ENCODE data around the gene POLR3G. TPM values are rescaled to one million over a fixed set of nuclear protein-coding genes. Genes with fewer than 3 reads are reported as not detected.

Gene POLR3G, protein sequence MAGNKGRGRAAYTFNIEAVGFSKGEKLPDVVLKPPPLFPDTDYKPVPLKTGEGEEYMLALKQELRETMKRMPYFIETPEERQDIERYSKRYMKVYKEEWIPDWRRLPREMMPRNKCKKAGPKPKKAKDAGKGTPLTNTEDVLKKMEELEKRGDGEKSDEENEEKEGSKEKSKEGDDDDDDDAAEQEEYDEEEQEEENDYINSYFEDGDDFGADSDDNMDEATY
- 6.6 TPM for polyA plus RNA-seq (2013, experiment 1 of 2)
- polyA plus RNA-seq (2013, experiment 2 of 2) = 6.2 TPM

DNA sequence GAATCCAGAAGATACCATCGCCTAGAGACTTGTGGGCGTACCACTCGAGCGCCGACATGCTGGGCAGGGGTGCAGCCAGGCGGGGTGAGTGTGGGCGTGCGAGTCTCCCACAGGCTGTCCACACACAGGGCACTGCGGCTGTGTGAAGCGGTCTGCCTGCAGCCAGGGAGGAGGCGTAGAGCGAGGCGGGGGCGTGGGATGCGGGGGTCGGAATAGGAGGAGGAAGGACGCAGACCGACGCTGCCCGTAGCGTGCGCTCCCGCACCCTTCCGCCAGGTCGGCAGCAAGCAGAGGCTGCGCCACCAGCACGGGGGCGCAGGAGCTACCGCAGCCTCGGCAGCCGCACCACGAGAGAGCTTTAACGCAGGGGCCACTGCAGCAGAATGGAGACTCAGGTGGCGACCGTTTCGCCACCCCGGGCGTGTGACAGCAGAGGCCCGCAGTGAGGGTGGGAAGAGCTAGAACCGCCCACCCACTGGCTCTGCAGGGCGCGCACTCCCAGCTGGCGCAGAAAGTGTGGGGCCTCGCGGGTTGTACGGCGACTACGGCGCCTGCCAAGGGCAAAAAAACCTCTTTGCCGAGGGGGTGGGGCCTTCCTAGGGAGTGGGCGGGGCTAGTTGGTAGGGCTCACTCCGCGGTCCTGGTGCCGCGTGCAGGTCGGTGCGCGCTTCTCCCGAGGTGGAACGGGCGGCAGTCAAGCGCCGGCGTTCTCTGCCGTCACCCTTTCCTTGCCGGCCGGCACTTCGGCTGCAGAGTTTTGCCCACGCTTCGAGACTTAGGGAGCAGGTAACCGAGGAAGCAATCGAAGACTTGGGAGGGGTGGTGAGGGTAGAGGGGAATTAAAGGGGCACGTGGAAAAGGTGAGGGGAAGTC is at the start of gene POLR3G, which contains the start of gene MBLAC2:
Gene POLR3G, plus strand, starts transcription at position 630 of the 873 bp plus-strand sequence. CDS start 10,704 bp downstream, outside the sequence.
Gene MBLAC2, minus strand, starts transcription at position 537 of the 873 bp plus-strand sequence. Its CDS starts 479 bp downstream, at position 58.
- no peaks in the 10 kb centered on the region for H3K27me3 ChIP-seq (ENCODE audit: control insufficient read depth in 1 of 2, insufficient read depth in 1 of 2, low read length in 2 of 2)
- peak within 1 kb of the TSS; percentile 21 for H2BK5ac ChIP-seq (ENCODE audit: low read depth, low read length, poor library complexity, severe bottlenecking)
- no peak within 1 kb of the TSS for H2BK120ac ChIP-seq (ENCODE audit: low read depth, low read length)
- DNase-seq = peak; percentile 92
- peaks cover 9% of the 10 kb centered on the region for H3K4me1 ChIP-seq (ENCODE audit: control insufficient read depth, insufficient read depth, low read depth, low read length)
- WGBS = under 1% methylated on average over 73 of the region's 73 CpGs
- peak within 1 kb of the TSS in 1 of 2 experiments; percentile 48 for H3K23ac ChIP-seq (ENCODE audit: low read length in 2 of 2)
- peak within 1 kb of the TSS; percentile 85 for H3K4me2 ChIP-seq (ENCODE audit: low read length, poor library complexity, severe bottlenecking)
- peak within 1 kb of the TSS in 1 of 2 experiments; percentile 37 for H2BK12ac ChIP-seq (ENCODE audit: low read length in 2 of 2)
- H3K4ac ChIP-seq (ENCODE audit: low read depth in 1 of 2, low read length in 2 of 2) = peak within 1 kb of the TSS; percentile 3 to 47
- peak within 1 kb of the TSS; percentile 87 for H3K9ac ChIP-seq (ENCODE audit: low read length)
- no peaks in the 10 kb centered on the region for H3K36me3 ChIP-seq (ENCODE audit: control insufficient read depth in 1 of 2, insufficient read depth in 2 of 2, low read depth in 1 of 2, low read length in 2 of 2)
- no peak within 1 kb of the TSS for H2AK5ac ChIP-seq (ENCODE audit: low read length, severe bottlenecking)
- H3K4me3 ChIP-seq (ENCODE audit: insufficient read depth in 1 of 2, low read depth in 1 of 2, low read length in 2 of 2) = peak within 1 kb of the TSS; percentile 90 to 97
- peak within 1 kb of the TSS in 1 of 2 experiments; percentile 92 for H3K14ac ChIP-seq (ENCODE audit: low read length in 2 of 2)
- H2AFZ ChIP-seq (ENCODE audit: low read depth, low read length) = peak within 1 kb of the TSS; percentile 92
- H3K27ac ChIP-seq (ENCODE audit: low read length, poor library complexity, severe bottlenecking) = peak within 1 kb of the TSS; percentile 77
- no peak within 1 kb of the TSS for H2BK15ac ChIP-seq (ENCODE audit: low read depth, poor library complexity, severe bottlenecking)
- peak within 1 kb of the TSS; percentile 67 to 93 for H3K18ac ChIP-seq (ENCODE audit: low read depth in 1 of 2, low read length in 2 of 2)
- peak within 1 kb of the TSS; percentile 77 for H4K8ac ChIP-seq (ENCODE audit: low read length)
- no peaks in the 10 kb centered on the region for H3K9me3 ChIP-seq (ENCODE audit: control insufficient read depth, low read length)
- peaks cover 22% of the 10 kb centered on the region for H3K79me1 ChIP-seq (replicated peaks; ENCODE audit: low read length, poor library complexity, severe bottlenecking)
- H4K91ac ChIP-seq (ENCODE audit: low read length) = peak within 1 kb of the TSS; percentile 88

DNA sequence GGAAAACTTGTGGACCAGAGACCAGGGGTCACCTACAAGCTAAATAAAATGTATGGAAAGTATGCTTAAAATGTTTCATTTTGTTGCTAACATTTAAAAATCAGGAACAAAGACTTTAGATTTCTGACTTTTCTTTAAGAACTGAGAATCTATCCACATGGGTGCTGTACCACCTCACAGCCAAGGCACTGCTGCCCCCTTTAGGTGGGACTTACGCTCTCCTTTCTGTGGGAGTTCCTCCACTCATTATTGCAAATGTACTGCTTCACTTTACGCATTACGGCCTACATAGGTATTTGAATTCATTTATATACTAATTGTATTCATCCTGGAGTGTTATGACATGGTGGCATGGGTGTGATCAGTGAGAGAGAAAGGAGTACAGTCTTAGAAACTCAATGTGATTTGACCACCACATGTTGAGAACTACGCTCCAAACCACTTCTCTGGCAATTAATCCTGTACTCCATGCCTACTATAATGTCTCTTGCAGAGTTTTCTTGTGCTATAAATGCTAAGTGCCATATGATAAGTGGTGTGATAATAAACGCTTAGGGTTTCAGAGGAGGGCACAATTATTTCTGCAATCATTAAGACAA is 40.4 kb upstream of the POLR3G start:
- no peak overlapping the region for H3K4me3 ChIP-seq (ENCODE audit: insufficient read depth in 1 of 2, low read depth in 1 of 2, low read length in 2 of 2)
- no peak overlapping the region for H3K4me2 ChIP-seq (ENCODE audit: low read length, poor library complexity, severe bottlenecking)
- no peak overlapping the region for H2AFZ ChIP-seq (ENCODE audit: low read depth, low read length)
- no peak overlapping the region for H3K9ac ChIP-seq (ENCODE audit: low read length)
- no peak overlapping the region for H3K18ac ChIP-seq (ENCODE audit: low read depth in 1 of 2, low read length in 2 of 2)
- H3K4me1 ChIP-seq (ENCODE audit: control insufficient read depth, insufficient read depth, low read depth, low read length) = no peaks in the 10 kb centered on the region
- no peaks in the 10 kb centered on the region for H3K79me1 ChIP-seq (replicated peaks; ENCODE audit: low read length, poor library complexity, severe bottlenecking)
- no peak overlapping the region for H3K27ac ChIP-seq (ENCODE audit: low read length, poor library complexity, severe bottlenecking)
- peak; percentile 42 for DNase-seq
- H3K27me3 ChIP-seq (ENCODE audit: control insufficient read depth in 1 of 2, insufficient read depth in 1 of 2, low read length in 2 of 2) = peaks cover 0 to 9% of the 10 kb centered on the region in 2 experiments
- H2BK12ac ChIP-seq (ENCODE audit: low read length in 2 of 2) = no peak overlapping the region
- no peak overlapping the region for H2BK5ac ChIP-seq (ENCODE audit: low read depth, low read length, poor library complexity, severe bottlenecking)
- no peaks in the 10 kb centered on the region for H3K9me3 ChIP-seq (ENCODE audit: control insufficient read depth, low read length)
- no peak overlapping the region for H3K23ac ChIP-seq (ENCODE audit: low read length in 2 of 2)
- H3K14ac ChIP-seq (ENCODE audit: low read length in 2 of 2) = no peak overlapping the region
- H3K4ac ChIP-seq (ENCODE audit: low read depth in 1 of 2, low read length in 2 of 2) = no peak overlapping the region
- H3K36me3 ChIP-seq (ENCODE audit: control insufficient read depth in 1 of 2, insufficient read depth in 2 of 2, low read depth in 1 of 2, low read length in 2 of 2) = no peaks in the 10 kb centered on the region
- H4K91ac ChIP-seq (ENCODE audit: low read length) = no peak overlapping the region
- no peak overlapping the region for H2BK120ac ChIP-seq (ENCODE audit: low read depth, low read length)
- H2BK15ac ChIP-seq (ENCODE audit: low read depth, poor library complexity, severe bottlenecking) = no peak overlapping the region
- H2AK5ac ChIP-seq (ENCODE audit: low read length, severe bottlenecking) = no peak overlapping the region
- 86% methylated on average over 1 of the region's 5 CpGs for WGBS
- H4K8ac ChIP-seq (ENCODE audit: low read length) = no peak overlapping the region

DNA sequence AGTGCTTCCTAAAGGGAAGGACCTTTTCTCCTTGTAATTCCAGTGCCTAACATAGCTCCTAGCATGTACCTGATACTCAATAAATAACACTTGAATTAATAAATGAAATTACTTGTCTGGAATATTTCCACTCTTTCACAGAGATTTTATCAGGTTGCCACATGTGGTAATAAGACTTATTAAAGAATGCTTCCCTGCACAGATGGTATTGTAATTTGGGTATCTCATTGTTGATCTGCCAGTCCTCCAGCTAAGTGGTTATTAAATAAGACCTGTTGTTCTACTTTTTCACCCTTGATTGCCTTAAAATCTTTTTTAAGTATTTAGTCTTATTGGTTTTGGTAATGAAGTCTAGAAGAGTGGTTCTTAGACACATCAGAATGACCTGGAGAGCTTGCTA is 37.0 kb upstream of the POLR3G start:
- no peak overlapping the region for H3K14ac ChIP-seq (ENCODE audit: low read length in 2 of 2)
- no peak overlapping the region for H2AFZ ChIP-seq (ENCODE audit: low read depth, low read length)
- H4K8ac ChIP-seq (ENCODE audit: low read length) = no peak overlapping the region
- H2AK5ac ChIP-seq (ENCODE audit: low read length, severe bottlenecking) = no peak overlapping the region
- no peak for DNase-seq
- H4K91ac ChIP-seq (ENCODE audit: low read length) = no peak overlapping the region
- no peaks in the 10 kb centered on the region for H3K4me1 ChIP-seq (ENCODE audit: control insufficient read depth, insufficient read depth, low read depth, low read length)
- H3K9me3 ChIP-seq (ENCODE audit: control insufficient read depth, low read length) = no peaks in the 10 kb centered on the region
- no peak overlapping the region for H3K4me3 ChIP-seq (ENCODE audit: insufficient read depth in 1 of 2, low read depth in 1 of 2, low read length in 2 of 2)
- H2BK15ac ChIP-seq (ENCODE audit: low read depth, poor library complexity, severe bottlenecking) = no peak overlapping the region
- no peak overlapping the region for H3K4ac ChIP-seq (ENCODE audit: low read depth in 1 of 2, low read length in 2 of 2)
- H3K9ac ChIP-seq (ENCODE audit: low read length) = no peak overlapping the region
- no peaks in the 10 kb centered on the region for H3K79me1 ChIP-seq (replicated peaks; ENCODE audit: low read length, poor library complexity, severe bottlenecking)
- no peak overlapping the region for H3K4me2 ChIP-seq (ENCODE audit: low read length, poor library complexity, severe bottlenecking)
- H2BK12ac ChIP-seq (ENCODE audit: low read length in 2 of 2) = no peak overlapping the region
- H3K27ac ChIP-seq (ENCODE audit: low read length, poor library complexity, severe bottlenecking) = no peak overlapping the region
- no peak overlapping the region for H3K18ac ChIP-seq (ENCODE audit: low read depth in 1 of 2, low read length in 2 of 2)
- no peak overlapping the region for H3K23ac ChIP-seq (ENCODE audit: low read length in 2 of 2)
- H2BK5ac ChIP-seq (ENCODE audit: low read depth, low read length, poor library complexity, severe bottlenecking) = no peak overlapping the region
- H3K27me3 ChIP-seq (ENCODE audit: control insufficient read depth in 1 of 2, insufficient read depth in 1 of 2, low read length in 2 of 2) = peaks cover 0 to 9% of the 10 kb centered on the region in 2 experiments
- H2BK120ac ChIP-seq (ENCODE audit: low read depth, low read length) = no peak overlapping the region
- no peaks in the 10 kb centered on the region for H3K36me3 ChIP-seq (ENCODE audit: control insufficient read depth in 1 of 2, insufficient read depth in 2 of 2, low read depth in 1 of 2, low read length in 2 of 2)

DNA sequence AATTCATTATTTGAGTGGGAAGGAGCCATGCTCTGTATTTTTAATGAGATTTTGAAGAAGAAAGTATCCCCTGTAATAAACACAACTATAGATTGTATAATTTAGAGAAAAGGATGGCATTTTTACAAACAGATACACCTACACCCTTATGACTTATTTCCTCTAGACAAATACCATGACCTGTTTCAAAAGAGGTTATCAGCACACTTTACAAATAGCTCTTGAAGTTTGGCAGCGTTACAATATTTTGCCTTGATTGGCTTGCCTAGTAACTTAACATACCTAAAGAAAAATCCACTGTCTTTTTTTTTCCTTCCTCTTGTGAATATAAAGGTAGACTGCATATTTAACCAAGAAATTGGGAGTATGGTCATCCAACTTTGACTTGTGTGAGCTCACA is 36.6 kb upstream of the POLR3G start:
- no CpG with 5 or more reads among the region's 1 CpG for WGBS
- no peak overlapping the region for H3K4ac ChIP-seq (ENCODE audit: low read depth in 1 of 2, low read length in 2 of 2)
- H2BK15ac ChIP-seq (ENCODE audit: low read depth, poor library complexity, severe bottlenecking) = no peak overlapping the region

More for the DNA sequence above, 36.6 kb upstream of the POLR3G start:
- Histone ChIP-seq H2AK5ac (ENCODE audit: low read length, severe bottlenecking) (no peak overlapping the region), H4K91ac (ENCODE audit: low read length) (no peak overlapping the region), H3K4me2 (ENCODE audit: low read length, poor library complexity, severe bottlenecking) (no peak overlapping the region), H3K14ac (ENCODE audit: low read length in 2 of 2) (no peak overlapping the region), H3K36me3 (ENCODE audit: control insufficient read depth in 1 of 2, insufficient read depth in 2 of 2, low read depth in 1 of 2, low read length in 2 of 2) (no peaks in the 10 kb centered on the region), H3K27me3 (ENCODE audit: control insufficient read depth in 1 of 2, insufficient read depth in 1 of 2, low read length in 2 of 2) (peaks cover 0 to 9% of the 10 kb centered on the region in 2 experiments), H3K27ac (ENCODE audit: low read length, poor library complexity, severe bottlenecking) (no peak overlapping the region), H2BK12ac (ENCODE audit: low read length in 2 of 2) (no peak overlapping the region), H2AFZ (ENCODE audit: low read depth, low read length) (no peak overlapping the region), H3K4me3 (ENCODE audit: insufficient read depth in 1 of 2, low read depth in 1 of 2, low read length in 2 of 2) (no peak overlapping the region), H4K8ac (ENCODE audit: low read length) (no peak overlapping the region), H3K79me1 (replicated peaks; ENCODE audit: low read length, poor library complexity, severe bottlenecking) (no peaks in the 10 kb centered on the region), H3K23ac (ENCODE audit: low read length in 2 of 2) (no peak overlapping the region), H2BK120ac (ENCODE audit: low read depth, low read length) (no peak overlapping the region), H3K4me1 (ENCODE audit: control insufficient read depth, insufficient read depth, low read depth, low read length) (no peaks in the 10 kb centered on the region), H3K9me3 (ENCODE audit: control insufficient read depth, low read length) (no peaks in the 10 kb centered on the region), H3K9ac (ENCODE audit: low read length) (no peak overlapping the region), H3K18ac (ENCODE audit: low read depth in 1 of 2, low read length in 2 of 2) (no peak overlapping the region), H2BK5ac (ENCODE audit: low read depth, low read length, poor library complexity, severe bottlenecking) (no peak overlapping the region)
- no peak for DNase-seq

Measured in mesenchymal stem cell (in vitro differentiated cells and primary cell).